ENCODE measurements around the gene PPFIBP1.

The PPFIBP1 gene
- long read RNA-seq, partial matches to known transcripts: 5 of 12 reads
- long read RNA-seq, other reads (novel, unspliced or antisense): 6 of 12 reads

DNA sequence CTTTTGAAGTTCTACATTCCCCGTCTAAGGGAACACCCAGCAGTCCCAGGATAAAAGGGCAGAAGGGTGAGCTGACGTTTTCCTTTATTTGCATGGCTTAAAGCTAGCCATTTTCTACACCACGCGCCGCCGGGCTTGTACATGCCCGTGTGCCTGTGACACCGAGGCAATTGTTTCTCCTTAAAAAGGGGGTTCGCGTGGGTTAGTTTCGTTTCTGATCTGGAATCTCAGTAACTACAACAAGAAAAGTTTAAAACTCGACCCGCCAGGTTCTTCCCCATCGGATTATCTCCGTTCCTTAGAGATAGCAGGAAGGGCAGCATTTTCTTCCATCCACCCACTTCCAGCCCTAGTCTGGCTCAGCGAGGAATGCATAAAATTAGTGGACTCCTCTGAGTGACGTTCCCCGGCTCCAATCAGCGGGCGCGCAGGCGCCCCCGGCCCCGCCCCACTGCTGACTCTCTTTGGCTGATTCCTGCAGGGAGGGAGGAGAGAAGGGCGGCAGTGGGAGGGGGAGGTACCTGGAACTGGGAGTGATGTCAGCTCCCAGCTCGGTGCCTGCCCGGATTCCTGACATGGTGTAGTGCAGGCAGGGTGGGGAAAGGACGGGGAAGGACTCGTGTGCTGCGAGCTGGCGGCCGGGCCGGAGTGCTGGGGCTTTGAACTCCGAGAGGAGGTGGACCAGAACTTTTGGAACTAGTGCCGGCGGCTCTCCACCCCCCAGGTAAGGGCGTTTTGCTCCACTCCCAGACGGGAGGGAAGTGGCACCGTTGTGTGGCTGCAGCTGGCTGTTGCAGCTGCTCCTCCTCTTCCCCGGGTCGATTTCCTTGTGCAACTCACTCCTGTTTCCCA lies at the start of gene PPFIBP1:
PPFIBP1 (plus strand) TSS at position 565 of the 852 bp plus-strand sequence. CDS start 109,191 bp downstream, outside the sequence.
- Histone ChIP-seq H3K27me3 (ENCODE audit: insufficient read depth, poor library complexity, severe bottlenecking) (peaks cover 2% of the 10 kb centered on the region), H3K27ac (replicated peaks) (peak within 1 kb of the TSS; percentile 22), H3K4me3 (replicated peaks; ENCODE audit: insufficient read depth, low read length) (peak within 1 kb of the TSS; percentile 96)
- peak; percentile 89 to 97 for DNase-seq (ENCODE audit: low read depth in 1 of 2, low spot score in 1 of 2)
- TF ChIP-seq SPI1 (IDR thresholded peaks at IDR 0.05; ENCODE audit: borderline replicate concordance, low read depth) (peak; percentile 55; the same call in 1 of the 2 replicates), POLR2AphosphoS5 (IDR thresholded peaks at IDR 0.05; ENCODE audit: low read depth) (0 out of 2 replicates have a peak, but pooled peaks have one; percentile 56), GABPA (IDR thresholded peaks at IDR 0.05; ENCODE audit: low read depth) (no peak)
- TF ChIP-seq, protein P1, sequence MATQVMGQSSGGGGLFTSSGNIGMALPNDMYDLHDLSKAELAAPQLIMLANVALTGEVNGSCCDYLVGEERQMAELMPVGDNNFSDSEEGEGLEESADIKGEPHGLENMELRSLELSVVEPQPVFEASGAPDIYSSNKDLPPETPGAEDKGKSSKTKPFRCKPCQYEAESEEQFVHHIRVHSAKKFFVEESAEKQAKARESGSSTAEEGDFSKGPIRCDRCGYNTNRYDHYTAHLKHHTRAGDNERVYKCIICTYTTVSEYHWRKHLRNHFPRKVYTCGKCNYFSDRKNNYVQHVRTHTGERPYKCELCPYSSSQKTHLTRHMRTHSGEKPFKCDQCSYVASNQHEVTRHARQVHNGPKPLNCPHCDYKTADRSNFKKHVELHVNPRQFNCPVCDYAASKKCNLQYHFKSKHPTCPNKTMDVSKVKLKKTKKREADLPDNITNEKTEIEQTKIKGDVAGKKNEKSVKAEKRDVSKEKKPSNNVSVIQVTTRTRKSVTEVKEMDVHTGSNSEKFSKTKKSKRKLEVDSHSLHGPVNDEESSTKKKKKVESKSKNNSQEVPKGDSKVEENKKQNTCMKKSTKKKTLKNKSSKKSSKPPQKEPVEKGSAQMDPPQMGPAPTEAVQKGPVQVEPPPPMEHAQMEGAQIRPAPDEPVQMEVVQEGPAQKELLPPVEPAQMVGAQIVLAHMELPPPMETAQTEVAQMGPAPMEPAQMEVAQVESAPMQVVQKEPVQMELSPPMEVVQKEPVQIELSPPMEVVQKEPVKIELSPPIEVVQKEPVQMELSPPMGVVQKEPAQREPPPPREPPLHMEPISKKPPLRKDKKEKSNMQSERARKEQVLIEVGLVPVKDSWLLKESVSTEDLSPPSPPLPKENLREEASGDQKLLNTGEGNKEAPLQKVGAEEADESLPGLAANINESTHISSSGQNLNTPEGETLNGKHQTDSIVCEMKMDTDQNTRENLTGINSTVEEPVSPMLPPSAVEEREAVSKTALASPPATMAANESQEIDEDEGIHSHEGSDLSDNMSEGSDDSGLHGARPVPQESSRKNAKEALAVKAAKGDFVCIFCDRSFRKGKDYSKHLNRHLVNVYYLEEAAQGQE (IDR thresholded peaks at IDR 0.05; ENCODE audit: insufficient replicate concordance, low read depth): peak; percentile 38
- TF ChIP-seq, protein P2, sequence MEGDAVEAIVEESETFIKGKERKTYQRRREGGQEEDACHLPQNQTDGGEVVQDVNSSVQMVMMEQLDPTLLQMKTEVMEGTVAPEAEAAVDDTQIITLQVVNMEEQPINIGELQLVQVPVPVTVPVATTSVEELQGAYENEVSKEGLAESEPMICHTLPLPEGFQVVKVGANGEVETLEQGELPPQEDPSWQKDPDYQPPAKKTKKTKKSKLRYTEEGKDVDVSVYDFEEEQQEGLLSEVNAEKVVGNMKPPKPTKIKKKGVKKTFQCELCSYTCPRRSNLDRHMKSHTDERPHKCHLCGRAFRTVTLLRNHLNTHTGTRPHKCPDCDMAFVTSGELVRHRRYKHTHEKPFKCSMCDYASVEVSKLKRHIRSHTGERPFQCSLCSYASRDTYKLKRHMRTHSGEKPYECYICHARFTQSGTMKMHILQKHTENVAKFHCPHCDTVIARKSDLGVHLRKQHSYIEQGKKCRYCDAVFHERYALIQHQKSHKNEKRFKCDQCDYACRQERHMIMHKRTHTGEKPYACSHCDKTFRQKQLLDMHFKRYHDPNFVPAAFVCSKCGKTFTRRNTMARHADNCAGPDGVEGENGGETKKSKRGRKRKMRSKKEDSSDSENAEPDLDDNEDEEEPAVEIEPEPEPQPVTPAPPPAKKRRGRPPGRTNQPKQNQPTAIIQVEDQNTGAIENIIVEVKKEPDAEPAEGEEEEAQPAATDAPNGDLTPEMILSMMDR (IDR thresholded peaks at IDR 0.05; ENCODE audit: insufficient read depth, low read length): no peak

DNA sequence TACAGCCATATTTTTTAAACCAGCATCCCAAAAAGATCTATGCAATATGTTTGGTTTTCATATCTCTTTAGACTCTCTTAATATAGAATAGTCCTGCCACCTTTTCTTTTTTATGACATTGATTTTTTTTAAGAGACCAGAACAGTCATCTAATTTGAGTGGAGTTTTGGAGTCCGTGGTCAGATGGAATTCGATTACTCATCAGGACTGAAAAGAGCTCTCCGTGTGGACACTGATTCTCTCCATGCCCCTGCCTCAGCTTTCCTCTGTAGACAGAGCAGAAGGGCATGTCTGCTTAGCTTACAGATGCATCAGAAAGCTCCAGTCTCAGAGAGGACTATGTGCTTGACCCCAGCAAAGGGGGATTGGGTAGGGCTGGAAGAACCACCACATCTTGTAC lies 49.7 kb upstream of the PPFIBP1 start:
- TF ChIP-seq, protein P1 (IDR thresholded peaks at IDR 0.05; ENCODE audit: insufficient replicate concordance, low read depth): no peak
- TF ChIP-seq, protein P2 (IDR thresholded peaks at IDR 0.05; ENCODE audit: insufficient read depth, low read length): no peak
- TF ChIP-seq POLR2AphosphoS5 (IDR thresholded peaks at IDR 0.05; ENCODE audit: low read depth) (no peak), SPI1 (IDR thresholded peaks at IDR 0.05; ENCODE audit: borderline replicate concordance, low read depth) (no peak), GABPA (IDR thresholded peaks at IDR 0.05; ENCODE audit: low read depth) (no peak)
- no peak overlapping the region for H3K27ac ChIP-seq (replicated peaks)
- DNase-seq (ENCODE audit: low read depth in 1 of 2, low spot score in 1 of 2): no peak
- H3K4me3 ChIP-seq (replicated peaks; ENCODE audit: insufficient read depth, low read length): no peak overlapping the region
- no peaks in the 10 kb centered on the region for H3K27me3 ChIP-seq (ENCODE audit: insufficient read depth, poor library complexity, severe bottlenecking)

DNA sequence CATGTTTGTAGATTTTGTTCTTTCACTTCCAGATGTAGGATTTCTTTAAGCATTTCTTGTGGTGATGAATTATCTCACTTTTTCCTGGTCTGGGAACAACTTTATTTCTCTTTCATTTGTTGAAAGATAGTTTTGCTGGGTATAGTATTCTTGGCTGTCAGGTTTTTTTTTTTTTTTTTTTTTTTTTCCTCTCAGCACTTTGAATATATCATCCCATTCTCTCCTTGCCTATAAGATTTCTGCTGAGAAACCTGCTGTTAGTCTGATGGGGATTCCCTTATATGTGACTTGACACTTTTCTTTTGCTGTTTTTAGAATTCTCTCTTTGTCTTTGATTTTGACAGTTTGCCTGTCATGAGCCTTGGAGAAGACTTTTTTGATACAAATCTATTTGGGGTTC lies 47.0 kb upstream of the PPFIBP1 start:
- DNase-seq (ENCODE audit: low read depth in 1 of 2, low spot score in 1 of 2): no peak
- Histone ChIP-seq H3K4me3 (replicated peaks; ENCODE audit: insufficient read depth, low read length) (no peak overlapping the region), H3K27me3 (ENCODE audit: insufficient read depth, poor library complexity, severe bottlenecking) (no peaks in the 10 kb centered on the region), H3K27ac (replicated peaks) (no peak overlapping the region)
- TF ChIP-seq, protein P2 (IDR thresholded peaks at IDR 0.05; ENCODE audit: insufficient read depth, low read length): no peak
- TF ChIP-seq GABPA (IDR thresholded peaks at IDR 0.05; ENCODE audit: low read depth): no peak
- no peak for TF ChIP-seq SPI1 (IDR thresholded peaks at IDR 0.05; ENCODE audit: borderline replicate concordance, low read depth)
- TF ChIP-seq POLR2AphosphoS5 (IDR thresholded peaks at IDR 0.05; ENCODE audit: low read depth): no peak
- TF ChIP-seq, protein P1 (IDR thresholded peaks at IDR 0.05; ENCODE audit: insufficient replicate concordance, low read depth): no peak
